Panc1 (cell line): ENCODE measurements around the gene SFSWAP.

ENCODE experiments used
- POLR2AphosphoS5 ChIP-seq: IDR thresholded peaks from 2 replicates; pipeline ENCODE4 v1.6.1; 2012; ENCODE audit warnings: mild to moderate bottlenecking, low read depth, low read length, moderate library complexity
- SIN3A ChIP-seq: IDR thresholded peaks from 2 replicates; pipeline ENCODE4 v1.6.1; 2012; ENCODE audit warnings: low read depth, mild to moderate bottlenecking, low read length, moderate library complexity, borderline replicate concordance; ENCODE audit not compliant: insufficient read depth
- TF ChIP-seq, protein P1 (sequence below): fragments of 450-650 bp; IDR thresholded peaks from 2 replicates; pipeline ENCODE4 v1.5.1; 2017; ENCODE audit warnings: mild to moderate bottlenecking
- TF ChIP-seq, protein P2 (sequence below), 2 experiments: IDR thresholded peaks; 2 replicates each; pipeline ENCODE4 v1.6.1; 2011 to 2012; ENCODE audit warnings: low read depth in 2 of 2, control low read depth in 1 of 2, low read length in 1 of 2, mild to moderate bottlenecking in 1 of 2, moderate library complexity in 1 of 2; ENCODE audit not compliant: insufficient read depth in 1 of 2

DNA sequence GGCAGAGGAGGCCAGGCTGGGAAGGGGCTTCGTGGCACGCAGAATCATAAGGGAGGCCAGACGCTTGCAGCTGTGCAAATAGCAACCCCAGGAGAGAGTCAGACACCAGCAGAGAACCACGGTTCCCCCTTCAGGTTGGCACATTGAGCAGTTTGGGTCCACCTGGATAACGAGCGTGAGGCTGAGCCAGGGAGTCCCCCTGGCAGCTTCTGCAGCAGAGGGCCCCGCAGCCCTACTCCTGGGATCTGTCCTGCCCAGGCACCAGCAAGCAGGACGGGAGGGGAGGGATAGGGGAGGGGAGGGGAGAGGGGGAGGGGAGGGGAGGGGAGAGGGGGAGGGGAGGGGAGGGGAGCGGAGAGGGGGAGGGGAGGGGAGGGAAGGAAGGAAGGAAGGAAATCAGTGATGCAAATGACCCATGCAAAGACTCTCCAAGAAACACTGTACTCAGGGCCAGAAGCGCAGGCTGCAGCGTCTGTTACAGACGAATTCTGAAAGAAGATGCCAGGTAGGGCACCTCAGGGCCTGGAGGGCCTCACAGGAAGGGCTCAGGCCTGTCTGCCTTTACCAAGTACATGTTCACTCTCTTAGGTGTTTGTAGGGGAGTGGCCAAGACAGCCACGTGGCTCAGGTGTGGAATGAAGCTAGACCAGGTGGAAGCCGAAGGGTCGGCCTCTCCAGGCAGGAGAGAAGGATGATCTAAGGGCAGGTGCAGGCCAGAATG, 85.0 kb downstream of the SFSWAP start:
- TF ChIP-seq SIN3A = no peak
- TF ChIP-seq, protein P1, sequence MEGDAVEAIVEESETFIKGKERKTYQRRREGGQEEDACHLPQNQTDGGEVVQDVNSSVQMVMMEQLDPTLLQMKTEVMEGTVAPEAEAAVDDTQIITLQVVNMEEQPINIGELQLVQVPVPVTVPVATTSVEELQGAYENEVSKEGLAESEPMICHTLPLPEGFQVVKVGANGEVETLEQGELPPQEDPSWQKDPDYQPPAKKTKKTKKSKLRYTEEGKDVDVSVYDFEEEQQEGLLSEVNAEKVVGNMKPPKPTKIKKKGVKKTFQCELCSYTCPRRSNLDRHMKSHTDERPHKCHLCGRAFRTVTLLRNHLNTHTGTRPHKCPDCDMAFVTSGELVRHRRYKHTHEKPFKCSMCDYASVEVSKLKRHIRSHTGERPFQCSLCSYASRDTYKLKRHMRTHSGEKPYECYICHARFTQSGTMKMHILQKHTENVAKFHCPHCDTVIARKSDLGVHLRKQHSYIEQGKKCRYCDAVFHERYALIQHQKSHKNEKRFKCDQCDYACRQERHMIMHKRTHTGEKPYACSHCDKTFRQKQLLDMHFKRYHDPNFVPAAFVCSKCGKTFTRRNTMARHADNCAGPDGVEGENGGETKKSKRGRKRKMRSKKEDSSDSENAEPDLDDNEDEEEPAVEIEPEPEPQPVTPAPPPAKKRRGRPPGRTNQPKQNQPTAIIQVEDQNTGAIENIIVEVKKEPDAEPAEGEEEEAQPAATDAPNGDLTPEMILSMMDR = no peak
- TF ChIP-seq, protein P2, sequence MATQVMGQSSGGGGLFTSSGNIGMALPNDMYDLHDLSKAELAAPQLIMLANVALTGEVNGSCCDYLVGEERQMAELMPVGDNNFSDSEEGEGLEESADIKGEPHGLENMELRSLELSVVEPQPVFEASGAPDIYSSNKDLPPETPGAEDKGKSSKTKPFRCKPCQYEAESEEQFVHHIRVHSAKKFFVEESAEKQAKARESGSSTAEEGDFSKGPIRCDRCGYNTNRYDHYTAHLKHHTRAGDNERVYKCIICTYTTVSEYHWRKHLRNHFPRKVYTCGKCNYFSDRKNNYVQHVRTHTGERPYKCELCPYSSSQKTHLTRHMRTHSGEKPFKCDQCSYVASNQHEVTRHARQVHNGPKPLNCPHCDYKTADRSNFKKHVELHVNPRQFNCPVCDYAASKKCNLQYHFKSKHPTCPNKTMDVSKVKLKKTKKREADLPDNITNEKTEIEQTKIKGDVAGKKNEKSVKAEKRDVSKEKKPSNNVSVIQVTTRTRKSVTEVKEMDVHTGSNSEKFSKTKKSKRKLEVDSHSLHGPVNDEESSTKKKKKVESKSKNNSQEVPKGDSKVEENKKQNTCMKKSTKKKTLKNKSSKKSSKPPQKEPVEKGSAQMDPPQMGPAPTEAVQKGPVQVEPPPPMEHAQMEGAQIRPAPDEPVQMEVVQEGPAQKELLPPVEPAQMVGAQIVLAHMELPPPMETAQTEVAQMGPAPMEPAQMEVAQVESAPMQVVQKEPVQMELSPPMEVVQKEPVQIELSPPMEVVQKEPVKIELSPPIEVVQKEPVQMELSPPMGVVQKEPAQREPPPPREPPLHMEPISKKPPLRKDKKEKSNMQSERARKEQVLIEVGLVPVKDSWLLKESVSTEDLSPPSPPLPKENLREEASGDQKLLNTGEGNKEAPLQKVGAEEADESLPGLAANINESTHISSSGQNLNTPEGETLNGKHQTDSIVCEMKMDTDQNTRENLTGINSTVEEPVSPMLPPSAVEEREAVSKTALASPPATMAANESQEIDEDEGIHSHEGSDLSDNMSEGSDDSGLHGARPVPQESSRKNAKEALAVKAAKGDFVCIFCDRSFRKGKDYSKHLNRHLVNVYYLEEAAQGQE (IDR thresholded peaks at IDR 0.05; ENCODE audit: insufficient read depth in 1 of 2, low read depth in 2 of 2, low read length in 1 of 2) = no peak
- TF ChIP-seq POLR2AphosphoS5 = no peak
